ENCODE measurements around the gene DNAI2. TPM values are rescaled to one million over a fixed set of nuclear protein-coding genes. Genes with fewer than 3 reads are reported as not detected.

The DNAI2 gene
- total and polyA plus RNA-seq, 7 donors: not detected

- no peak for TF ChIP-seq CTCF (IDR thresholded peaks at IDR 0.05)
- ATAC-seq: no peak
- H3K4me3 ChIP-seq: no peak overlapping the region
- intact Hi-C loops (cut with DNase I): no loop called here
- no peak for DNase-seq
- peak overlapping the region; percentile 39 for H3K27ac ChIP-seq
- WGBS, 3 donors: 92 to 100% (median 100%) methylated on average over 1 of the region's 1 CpG
- H3K4me1 ChIP-seq: peaks cover 13% of the 10 kb centered on the region
- peaks cover 0 to 37% of the 10 kb centered on the region in 2 donors for H3K36me3 ChIP-seq (ENCODE audit: insufficient read depth in 1 of 2, low read depth in 1 of 2)
- H3K9me3 ChIP-seq: no peaks in the 10 kb centered on the region
- H3K27me3 ChIP-seq (ENCODE audit: insufficient read depth in 3 of 3, low read length in 2 of 3): no peaks in the 10 kb centered on the region
Measured at GRCh38 chr17:74234486-74234885, 39.5 kb upstream of the DNAI2 start.

- H3K36me3 ChIP-seq (ENCODE audit: insufficient read depth in 1 of 2, low read depth in 1 of 2): peaks cover 0 to 32% of the 10 kb centered on the region in 2 donors
- 26 to 47% (median 40%) methylated on average over 19 of the region's 19 CpGs for WGBS, 3 donors
- ATAC-seq (peak in 1 of 4 donors; percentile 59), DNase-seq (no peak)
- intact Hi-C loops (cut with DNase I): no loop called here
- TF ChIP-seq CTCF (IDR thresholded peaks at IDR 0.05): no peak
- peak overlapping the region; percentile 39 for H3K27ac ChIP-seq
- no peaks in the 10 kb centered on the region for H3K9me3 ChIP-seq
- no peaks in the 10 kb centered on the region for H3K27me3 ChIP-seq (ENCODE audit: insufficient read depth in 3 of 3, low read length in 2 of 3)
- peaks cover 13% of the 10 kb centered on the region for H3K4me1 ChIP-seq
- no peak overlapping the region for H3K4me3 ChIP-seq
Measured at GRCh38 chr17:74235040-74235581, 38.9 kb upstream of the DNAI2 start.

- H3K27ac ChIP-seq: no peak overlapping the region
- H3K9me3 ChIP-seq: no peaks in the 10 kb centered on the region
- intact Hi-C loops (cut with DNase I): no loop called here
- H3K36me3 ChIP-seq (ENCODE audit: insufficient read depth in 1 of 2, low read depth in 1 of 2): peaks cover 0 to 24% of the 10 kb centered on the region in 2 donors
- no peak for DNase-seq
- H3K4me3 ChIP-seq: no peak overlapping the region
- WGBS, 3 donors: 40 to 51% (median 42%) methylated on average over 8 of the region's 8 CpGs
- ATAC-seq: peak in 1 of 4 donors; percentile 11
- H3K27me3 ChIP-seq (ENCODE audit: insufficient read depth in 3 of 3, low read length in 2 of 3): no peaks in the 10 kb centered on the region
- peaks cover 20% of the 10 kb centered on the region for H3K4me1 ChIP-seq
- no peak for TF ChIP-seq CTCF (IDR thresholded peaks at IDR 0.05)
Measured at GRCh38 chr17:74235911-74236371, 38.1 kb upstream of the DNAI2 start.

- H3K4me3 ChIP-seq: no peak overlapping the region
- WGBS, 3 donors: 86 to 97% (median 92%) methylated on average over 12 of the region's 12 CpGs
- peaks cover 0 to 10% of the 10 kb centered on the region in 2 donors for H3K36me3 ChIP-seq (ENCODE audit: insufficient read depth in 1 of 2, low read depth in 1 of 2)
- ATAC-seq: no peak
- H3K27me3 ChIP-seq (ENCODE audit: insufficient read depth in 3 of 3, low read length in 2 of 3): no peaks in the 10 kb centered on the region
- H3K9me3 ChIP-seq: no peaks in the 10 kb centered on the region
- no peak overlapping the region for H3K27ac ChIP-seq
- TF ChIP-seq CTCF (IDR thresholded peaks at IDR 0.05): no peak
- peaks cover 30% of the 10 kb centered on the region for H3K4me1 ChIP-seq
- DNase-seq: no peak
- intact Hi-C loops (cut with DNase I): no loop called here
Measured at GRCh38 chr17:74237321-74237720, 36.7 kb upstream of the DNAI2 start.

GRCh38 chr17:74239172-74239571, 34.9 kb upstream of the DNAI2 start:
- H3K27ac ChIP-seq: no peak overlapping the region
- 67 to 75% (median 69%) methylated on average over 10 of the region's 10 CpGs for WGBS, 3 donors

More at GRCh38 chr17:74239172-74239571, 34.9 kb upstream of the DNAI2 start:
- Histone ChIP-seq H3K4me1 (peaks cover 30% of the 10 kb centered on the region), H3K27me3 (ENCODE audit: insufficient read depth in 3 of 3, low read length in 2 of 3) (no peaks in the 10 kb centered on the region), H3K36me3 (ENCODE audit: insufficient read depth in 1 of 2, low read depth in 1 of 2) (peaks cover 0 to 8% of the 10 kb centered on the region in 2 donors), H3K9me3 (no peaks in the 10 kb centered on the region), H3K4me3 (no peak overlapping the region)
- intact Hi-C loops (cut with DNase I): no loop called here
- DNase-seq: peak in 1 of 2 donors; percentile 51
- no peak for ATAC-seq
- TF ChIP-seq CTCF (IDR thresholded peaks at IDR 0.05): no peak
